H9 (cell line): ENCODE data around the gene SALL3. TPM values are rescaled to one million over a fixed set of nuclear protein-coding genes. Genes with fewer than 3 reads are reported as not detected.

Source experiments
- DNase-seq: peaks from one replicate; pipeline ENCODE4 v3.0.0-alpha.2; 2017
- H2AFZ ChIP-seq: one replicate; pipeline ENCODE4 v1.6.1; 2013; ENCODE audit warnings: mild to moderate bottlenecking, low read length, control low read depth, moderate library complexity
- H2AK5ac ChIP-seq: 2 replicates; pipeline ENCODE4 v1.6.1; 2013; ENCODE audit warnings: low read length, control low read depth, mixed read lengths; ENCODE audit not compliant: insufficient read length
- H2BK120ac ChIP-seq: one replicate; pipeline ENCODE4 v1.6.1; 2013; ENCODE audit warnings: low read depth, mild to moderate bottlenecking, low read length, control low read depth, inconsistent platforms; ENCODE audit not compliant: poor library complexity, severe bottlenecking
- H2BK12ac ChIP-seq: 2 replicates; pipeline ENCODE4 v1.6.1; 2013; ENCODE audit warnings: low read length, control low read depth, mixed read lengths, low read depth; ENCODE audit not compliant: insufficient read length
- H2BK15ac ChIP-seq: 2 replicates; pipeline ENCODE4 v1.6.1; 2013; ENCODE audit warnings: low read depth, low read length, control low read depth
- H2BK20ac ChIP-seq: one replicate; pipeline ENCODE4 v1.6.1; 2013; ENCODE audit warnings: low read depth, mild to moderate bottlenecking, low read length, control low read depth, inconsistent platforms; ENCODE audit not compliant: poor library complexity, severe bottlenecking
- H2BK5ac ChIP-seq: 2 replicates; pipeline ENCODE4 v1.6.1; 2013; ENCODE audit warnings: low read length, control low read depth, mixed read lengths; ENCODE audit not compliant: insufficient read length
- H3K14ac ChIP-seq: 2 replicates; pipeline ENCODE4 v1.6.1; 2013; ENCODE audit warnings: low read length, control low read depth; ENCODE audit not compliant: insufficient read depth
- H3K18ac ChIP-seq: 2 replicates; pipeline ENCODE4 v1.6.1; 2013; ENCODE audit warnings: low read depth, mild to moderate bottlenecking, mixed read lengths, low read length, control low read depth; ENCODE audit not compliant: insufficient read length
- H3K23ac ChIP-seq: 2 replicates; pipeline ENCODE4 v1.6.1; 2013; ENCODE audit warnings: low read length, control low read depth, mixed read lengths, low read depth; ENCODE audit not compliant: insufficient read length
- H3K23me2 ChIP-seq: 2 replicates; pipeline ENCODE4 v1.6.1; 2013; ENCODE audit warnings: low read depth, mild to moderate bottlenecking, mixed read lengths, low read length, control low read depth; ENCODE audit not compliant: insufficient read length, poor library complexity, severe bottlenecking
- H3K27ac ChIP-seq: 2 replicates; pipeline ENCODE4 v1.5.1; 2013; ENCODE audit warnings: low read length, control low read depth, mixed read lengths, low read depth; ENCODE audit not compliant: insufficient read length
- H3K27me3 ChIP-seq: 2 replicates; pipeline ENCODE4 v1.6.1; 2013; ENCODE audit warnings: low read length, control low read depth, inconsistent platforms; ENCODE audit not compliant: insufficient read depth
- H3K4ac ChIP-seq: 2 replicates; pipeline ENCODE4 v1.6.1; 2013; ENCODE audit warnings: low read depth, mild to moderate bottlenecking, control low read depth, inconsistent platforms, low read length, moderate library complexity
- H3K4me1 ChIP-seq: 2 replicates; pipeline ENCODE4 v1.6.1; 2013; ENCODE audit warnings: low read length, control low read depth, inconsistent platforms; ENCODE audit not compliant: insufficient read depth
- H3K4me2 ChIP-seq: 2 replicates; pipeline ENCODE4 v1.6.1; 2013; ENCODE audit warnings: low read length, control low read depth, mixed read lengths; ENCODE audit not compliant: insufficient read length, insufficient read depth
- H3K56ac ChIP-seq: 2 replicates; pipeline ENCODE4 v1.6.1; 2013; ENCODE audit warnings: low read depth, mild to moderate bottlenecking, mixed read lengths, low read length, control low read depth; ENCODE audit not compliant: insufficient read length
- H3K79me1 ChIP-seq: 2 replicates; pipeline ENCODE4 v1.6.1; 2013; ENCODE audit warnings: low read depth, mild to moderate bottlenecking, moderate library complexity, low read length, control low read depth, inconsistent platforms; ENCODE audit not compliant: insufficient read depth, poor library complexity, severe bottlenecking
- H3K79me2 ChIP-seq: 2 replicates; pipeline ENCODE4 v1.6.1; 2013; ENCODE audit warnings: low read length, control low read depth, inconsistent platforms; ENCODE audit not compliant: insufficient read depth
- H3K9ac ChIP-seq: 2 replicates; pipeline ENCODE4 v1.6.1; 2013; ENCODE audit warnings: low read length, control low read depth, mixed read lengths; ENCODE audit not compliant: insufficient read length; ENCODE audit errors: extremely low read depth
- H3K9me3 ChIP-seq: one replicate; pipeline ENCODE4 v1.6.1; 2013; ENCODE audit warnings: low read depth, low read length, inconsistent platforms; ENCODE audit not compliant: control insufficient read depth
- H3T11ph ChIP-seq: one replicate; pipeline ENCODE4 v1.6.1; 2013; ENCODE audit warnings: mild to moderate bottlenecking, low read length, control low read depth, inconsistent platforms
- H4K20me1 ChIP-seq: one replicate; pipeline ENCODE4 v1.6.1; 2013; ENCODE audit not compliant: control insufficient read depth, insufficient read length, insufficient read depth
- H4K5ac ChIP-seq: 2 replicates; pipeline ENCODE4 v1.6.1; 2013; ENCODE audit warnings: low read depth, mild to moderate bottlenecking, mixed read lengths, low read length, control low read depth; ENCODE audit not compliant: insufficient read length
- H4K8ac ChIP-seq: replicated peaks from 2 replicates; pipeline ENCODE4 v1.6.1; 2013; ENCODE audit warnings: low read length, control low read depth, mixed read lengths, low read depth; ENCODE audit not compliant: insufficient read length
- H4K91ac ChIP-seq: 2 replicates; pipeline ENCODE4 v1.6.1; 2013; ENCODE audit warnings: low read depth, mild to moderate bottlenecking, moderate library complexity, mixed read lengths, low read length, control low read depth; ENCODE audit not compliant: insufficient read length
- H3K27ac Mint-ChIP-seq, 3 experiments: 2 replicates in 2 of 3; 3 replicates in 1 of 3; pipeline ENCODE4 v1.8.0; 2020 to 2021; ENCODE audit warnings: mixed read lengths in 3 of 3, mild to moderate bottlenecking in 1 of 3, moderate library complexity in 1 of 3
- H3K27me3 Mint-ChIP-seq: 2 replicates; pipeline ENCODE4 v1.8.0; 2021; ENCODE audit warnings: low read depth, mild to moderate bottlenecking, moderate library complexity, mixed read lengths
- H3K36me3 Mint-ChIP-seq, 3 experiments: 2 replicates in 2 of 3; 3 replicates in 1 of 3; pipeline ENCODE4 v1.8.0; 2020 to 2021; ENCODE audit warnings: low read depth in 3 of 3, mixed read lengths in 3 of 3; ENCODE audit not compliant: insufficient read depth in 1 of 3
- H3K4me1 Mint-ChIP-seq, 2 experiments: 2 replicates each; pipeline ENCODE4 v1.8.0; 2020; ENCODE audit warnings: mixed read lengths in 2 of 2
- H3K4me3 Mint-ChIP-seq, 2 experiments: 2 replicates in 1 of 2; 3 replicates in 1 of 2; pipeline ENCODE4 v1.8.0; 2020 to 2021; ENCODE audit warnings: mild to moderate bottlenecking in 2 of 2, mixed read lengths in 2 of 2, moderate library complexity in 1 of 2
- H3K9me3 Mint-ChIP-seq, 2 experiments: 2 replicates in 1 of 2; 3 replicates in 1 of 2; pipeline ENCODE4 v1.8.0; 2020; ENCODE audit warnings: mild to moderate bottlenecking in 2 of 2, mixed read lengths in 2 of 2, moderate library complexity in 1 of 2
- WGBS: extraction: QIAGEN DNeasy Blood & Tissue Kit; methylation state at CpG from one replicate; pipeline ENCODE4 v1.1.7; 2013; ENCODE audit warnings: missing lambda C conversion rate, low lambda C conversion rate, mixed read lengths; ENCODE audit not compliant: insufficient read length; ENCODE audit errors: extremely low coverage; 5-methylcytosine and 5-hydroxymethylcytosine counted together
- total RNA-seq: library from RNA; stranded (reverse); gene quantifications from 2 replicates; pipeline ENCODE4 v1.2.1, GENCODE V29; 2021
- TF ChIP-seq, protein P1 (sequence below): fragments of 200-600 bp; sonication (generic); conservative IDR thresholded peaks from 3 replicates; pipeline ENCODE4 v1.8.0; 2021; ENCODE audit warnings: antibody characterized with exemption, mild to moderate bottlenecking

Gene SALL3
- total RNA-seq, 1 experiment from 2014 or later = 52.4 TPM

- H3T11ph ChIP-seq = no peak overlapping the region
- H3K23me2 ChIP-seq = no peaks in the 10 kb centered on the region
- no peak overlapping the region for H2BK5ac ChIP-seq
- H3K18ac ChIP-seq = no peak overlapping the region
- DNase-seq = no peak
- no peak overlapping the region for H3K9ac ChIP-seq
- H2BK120ac ChIP-seq = no peak overlapping the region
- H4K8ac ChIP-seq = no peak overlapping the region
- H2BK20ac ChIP-seq = no peak overlapping the region
- H3K27me3 Mint-ChIP-seq = no peaks in the 10 kb centered on the region
- no CpG with 5 or more reads among the region's 90 CpGs for WGBS
- no peak overlapping the region for H2AK5ac ChIP-seq
- no peak overlapping the region for H3K56ac ChIP-seq
- H3K4ac ChIP-seq = no peak overlapping the region
- TF ChIP-seq, protein P1, sequence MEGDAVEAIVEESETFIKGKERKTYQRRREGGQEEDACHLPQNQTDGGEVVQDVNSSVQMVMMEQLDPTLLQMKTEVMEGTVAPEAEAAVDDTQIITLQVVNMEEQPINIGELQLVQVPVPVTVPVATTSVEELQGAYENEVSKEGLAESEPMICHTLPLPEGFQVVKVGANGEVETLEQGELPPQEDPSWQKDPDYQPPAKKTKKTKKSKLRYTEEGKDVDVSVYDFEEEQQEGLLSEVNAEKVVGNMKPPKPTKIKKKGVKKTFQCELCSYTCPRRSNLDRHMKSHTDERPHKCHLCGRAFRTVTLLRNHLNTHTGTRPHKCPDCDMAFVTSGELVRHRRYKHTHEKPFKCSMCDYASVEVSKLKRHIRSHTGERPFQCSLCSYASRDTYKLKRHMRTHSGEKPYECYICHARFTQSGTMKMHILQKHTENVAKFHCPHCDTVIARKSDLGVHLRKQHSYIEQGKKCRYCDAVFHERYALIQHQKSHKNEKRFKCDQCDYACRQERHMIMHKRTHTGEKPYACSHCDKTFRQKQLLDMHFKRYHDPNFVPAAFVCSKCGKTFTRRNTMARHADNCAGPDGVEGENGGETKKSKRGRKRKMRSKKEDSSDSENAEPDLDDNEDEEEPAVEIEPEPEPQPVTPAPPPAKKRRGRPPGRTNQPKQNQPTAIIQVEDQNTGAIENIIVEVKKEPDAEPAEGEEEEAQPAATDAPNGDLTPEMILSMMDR = no peak
- no peak overlapping the region for H2BK12ac ChIP-seq
- no peaks in the 10 kb centered on the region for H3K27me3 ChIP-seq
- H2BK15ac ChIP-seq = no peak overlapping the region
- no peak overlapping the region for H4K91ac ChIP-seq
- no peak overlapping the region for H2AFZ ChIP-seq
- no peak overlapping the region for H3K23ac ChIP-seq
- no peaks in the 10 kb centered on the region for H3K9me3 Mint-ChIP-seq
- peaks cover 30 to 31% of the 10 kb centered on the region in 2 experiments for H3K4me1 Mint-ChIP-seq
- H3K36me3 Mint-ChIP-seq = peaks cover 37 to 52% (median 48%) of the 10 kb centered on the region in 3 experiments
- H3K27ac Mint-ChIP-seq = no peak overlapping the region
- no peak overlapping the region for H3K14ac ChIP-seq
- H3K27ac ChIP-seq = no peak overlapping the region
- H4K5ac ChIP-seq = no peak overlapping the region
- no peak overlapping the region for H3K4me2 ChIP-seq
- 0 out of 2 replicates have a peak, but pooled peaks cover 3% of the 10 kb centered on the region for H3K4me1 ChIP-seq
- H4K20me1 ChIP-seq = no peaks in the 10 kb centered on the region
- no peaks in the 10 kb centered on the region for H3K9me3 ChIP-seq
- no peak overlapping the region for H3K4me3 Mint-ChIP-seq
- no peaks in the 10 kb centered on the region for H3K79me1 ChIP-seq
- H3K79me2 ChIP-seq = peaks cover 7% of the 10 kb centered on the region; the same call in 1 of the 2 replicates
Observed at GRCh38 chr18:78993014-78993926, 13.7 kb downstream of the SALL3 start.
